ENCODE measurements around the gene MLLT1.

DNA sequence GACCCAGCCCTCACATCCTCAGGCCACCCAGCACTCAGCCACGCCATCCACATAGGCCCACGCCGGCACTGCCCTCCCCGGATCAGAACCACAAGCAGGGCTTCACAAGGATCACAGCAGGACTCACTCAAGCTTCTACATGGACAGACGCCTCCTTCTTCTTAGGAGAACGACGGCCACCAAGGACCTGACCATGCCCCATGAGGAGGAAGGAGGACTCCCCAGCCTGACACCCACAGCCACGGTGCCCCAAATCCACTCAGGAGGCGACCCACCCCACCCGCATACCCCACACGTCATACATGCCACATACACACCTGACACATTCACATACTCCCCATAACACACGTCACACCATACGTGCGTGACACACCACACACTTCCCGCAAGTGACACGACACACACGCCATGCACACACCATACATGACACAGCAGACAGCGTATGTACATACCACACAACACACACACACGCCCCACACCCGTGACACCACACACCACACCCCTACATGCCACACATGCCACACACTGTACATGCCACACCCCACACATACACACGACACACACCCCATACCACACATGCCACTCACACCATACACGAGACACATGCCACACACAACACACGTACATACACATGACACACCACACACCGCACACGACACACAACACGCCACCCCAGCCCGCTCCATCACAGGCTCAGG, 50.4 kb downstream of the MLLT1 start:
- TF ChIP-seq, protein P1, sequence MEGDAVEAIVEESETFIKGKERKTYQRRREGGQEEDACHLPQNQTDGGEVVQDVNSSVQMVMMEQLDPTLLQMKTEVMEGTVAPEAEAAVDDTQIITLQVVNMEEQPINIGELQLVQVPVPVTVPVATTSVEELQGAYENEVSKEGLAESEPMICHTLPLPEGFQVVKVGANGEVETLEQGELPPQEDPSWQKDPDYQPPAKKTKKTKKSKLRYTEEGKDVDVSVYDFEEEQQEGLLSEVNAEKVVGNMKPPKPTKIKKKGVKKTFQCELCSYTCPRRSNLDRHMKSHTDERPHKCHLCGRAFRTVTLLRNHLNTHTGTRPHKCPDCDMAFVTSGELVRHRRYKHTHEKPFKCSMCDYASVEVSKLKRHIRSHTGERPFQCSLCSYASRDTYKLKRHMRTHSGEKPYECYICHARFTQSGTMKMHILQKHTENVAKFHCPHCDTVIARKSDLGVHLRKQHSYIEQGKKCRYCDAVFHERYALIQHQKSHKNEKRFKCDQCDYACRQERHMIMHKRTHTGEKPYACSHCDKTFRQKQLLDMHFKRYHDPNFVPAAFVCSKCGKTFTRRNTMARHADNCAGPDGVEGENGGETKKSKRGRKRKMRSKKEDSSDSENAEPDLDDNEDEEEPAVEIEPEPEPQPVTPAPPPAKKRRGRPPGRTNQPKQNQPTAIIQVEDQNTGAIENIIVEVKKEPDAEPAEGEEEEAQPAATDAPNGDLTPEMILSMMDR (IDR thresholded peaks at IDR 0.05): no peak
- no peak for TF ChIP-seq POLR2A (IDR thresholded peaks at IDR 0.05)

Measured in lower leg skin (tissue), 3 donors.